Progenitor cell of endocrine pancreas (in vitro differentiated cells): ENCODE results near the gene DOHH. TPM values are rescaled to one million over a fixed set of nuclear protein-coding genes. Genes with fewer than 3 reads are reported as not detected.
"Not testable (repeated sequence)": the region's sequence is repeated elsewhere in the genome, so short reads cannot be mapped to it uniquely, and the experiment has no call there.

Experiments
- DNase-seq: peaks from one replicate; pipeline ENCODE4 v3.0.0; 2021; ENCODE audit warnings: low spot score; ENCODE audit not compliant: unreplicated experiment
- H3K27ac Mint-ChIP-seq: 2 replicates; pipeline ENCODE4 v1.8.0; 2021; ENCODE audit warnings: mild to moderate bottlenecking, moderate library complexity, mixed read lengths
- H3K27me3 Mint-ChIP-seq: 2 replicates; pipeline ENCODE4 v1.8.0; 2021; ENCODE audit warnings: mixed read lengths
- H3K36me3 Mint-ChIP-seq: 2 replicates; pipeline ENCODE4 v1.8.0; 2022; ENCODE audit warnings: mixed read lengths; ENCODE audit not compliant: insufficient read depth
- H3K4me1 Mint-ChIP-seq: 2 replicates; pipeline ENCODE4 v1.8.0; 2021; ENCODE audit warnings: low read depth, mixed read lengths
- H3K4me3 Mint-ChIP-seq: 2 replicates; pipeline ENCODE4 v1.8.0; 2021; ENCODE audit warnings: low read depth, mild to moderate bottlenecking, moderate library complexity, mixed read lengths
- H3K9me3 Mint-ChIP-seq: 2 replicates; pipeline ENCODE4 v1.8.0; 2021; ENCODE audit warnings: low read depth, mixed read lengths
- total RNA-seq: library from RNA; stranded (reverse); gene quantifications from 2 replicates; pipeline ENCODE4 v1.2.1, GENCODE V29; 2021
- TF ChIP-seq, protein P1 (sequence below): fragments of 200-600 bp; sonication (generic); IDR thresholded peaks from one replicate; pipeline ENCODE4 v1.5.0; 2021; ENCODE audit warnings: antibody characterized with exemption, mild to moderate bottlenecking; ENCODE audit not compliant: unreplicated experiment

Gene DOHH
- total RNA-seq, 1 donor from 2014 or later, result 9.9 TPM

GRCh38 chr19:3453840-3454239 lies 46.6 kb downstream of the DOHH start:
- Mint-ChIP-seq H3K9me3 (no peaks in the 10 kb centered on the region), H3K27me3 (peaks cover 20% of the 10 kb centered on the region), H3K4me3 (no peak overlapping the region), H3K36me3 (peaks cover 3% of the 10 kb centered on the region), H3K27ac (no peak overlapping the region), H3K4me1 (no peaks in the 10 kb centered on the region)
- TF ChIP-seq, protein P1, sequence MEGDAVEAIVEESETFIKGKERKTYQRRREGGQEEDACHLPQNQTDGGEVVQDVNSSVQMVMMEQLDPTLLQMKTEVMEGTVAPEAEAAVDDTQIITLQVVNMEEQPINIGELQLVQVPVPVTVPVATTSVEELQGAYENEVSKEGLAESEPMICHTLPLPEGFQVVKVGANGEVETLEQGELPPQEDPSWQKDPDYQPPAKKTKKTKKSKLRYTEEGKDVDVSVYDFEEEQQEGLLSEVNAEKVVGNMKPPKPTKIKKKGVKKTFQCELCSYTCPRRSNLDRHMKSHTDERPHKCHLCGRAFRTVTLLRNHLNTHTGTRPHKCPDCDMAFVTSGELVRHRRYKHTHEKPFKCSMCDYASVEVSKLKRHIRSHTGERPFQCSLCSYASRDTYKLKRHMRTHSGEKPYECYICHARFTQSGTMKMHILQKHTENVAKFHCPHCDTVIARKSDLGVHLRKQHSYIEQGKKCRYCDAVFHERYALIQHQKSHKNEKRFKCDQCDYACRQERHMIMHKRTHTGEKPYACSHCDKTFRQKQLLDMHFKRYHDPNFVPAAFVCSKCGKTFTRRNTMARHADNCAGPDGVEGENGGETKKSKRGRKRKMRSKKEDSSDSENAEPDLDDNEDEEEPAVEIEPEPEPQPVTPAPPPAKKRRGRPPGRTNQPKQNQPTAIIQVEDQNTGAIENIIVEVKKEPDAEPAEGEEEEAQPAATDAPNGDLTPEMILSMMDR, result no peak
- DNase-seq, result no peak

DNA sequence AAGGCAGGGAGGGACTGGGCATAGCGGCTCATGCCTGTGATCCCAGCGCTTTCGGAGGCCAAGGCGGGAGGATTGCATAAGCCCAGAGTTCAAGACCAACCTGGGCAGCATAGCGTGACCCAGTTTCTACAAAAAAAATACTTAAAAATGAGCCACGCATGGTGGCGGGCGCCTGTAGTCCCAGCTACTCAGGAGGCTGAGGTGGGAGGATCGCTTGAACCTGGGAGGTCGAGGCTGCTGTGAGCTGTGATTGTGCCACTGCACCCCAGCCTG lies 47.6 kb downstream of the DOHH start:
- DNase-seq, H3K27ac Mint-ChIP-seq, H3K36me3 Mint-ChIP-seq, H3K9me3 Mint-ChIP-seq, H3K4me1 Mint-ChIP-seq, H3K4me3 Mint-ChIP-seq: not testable (repeated sequence)
- H3K27me3 Mint-ChIP-seq, result peaks cover 13% of the 10 kb centered on the region

- Mint-ChIP-seq H3K36me3 (peaks cover 3% of the 10 kb centered on the region), H3K4me3 (no peak overlapping the region), H3K9me3 (no peaks in the 10 kb centered on the region), H3K27ac (no peak overlapping the region), H3K4me1 (no peaks in the 10 kb centered on the region), H3K27me3 (peaks cover 12% of the 10 kb centered on the region)
- no peak for DNase-seq
- TF ChIP-seq, protein P1, result no peak
Measured at GRCh38 chr19:3452171-3452941, 48.1 kb downstream of the DOHH start.

GRCh38 chr19:3451451-3451866 lies 49.0 kb downstream of the DOHH start:
- Mint-ChIP-seq H3K27me3 (peaks cover 8% of the 10 kb centered on the region), H3K4me1 (no peaks in the 10 kb centered on the region), H3K9me3 (no peaks in the 10 kb centered on the region), H3K36me3 (peaks cover 3% of the 10 kb centered on the region), H3K27ac (no peak overlapping the region), H3K4me3 (no peak overlapping the region)
- TF ChIP-seq, protein P1, result no peak
- DNase-seq, result no peak

- Mint-ChIP-seq H3K4me1 (no peaks in the 10 kb centered on the region), H3K36me3 (peaks cover 3% of the 10 kb centered on the region), H3K9me3 (no peaks in the 10 kb centered on the region), H3K27me3 (peaks cover 13% of the 10 kb centered on the region), H3K27ac (no peak overlapping the region), H3K4me3 (no peak overlapping the region)
- DNase-seq, result no peak
- TF ChIP-seq, protein P1, result no peak
Measured at GRCh38 chr19:3450796-3451411, 49.6 kb downstream of the DOHH start.
